CD14-positive monocyte (primary cell): ENCODE measurements around the gene SMYD3. TPM values are rescaled to one million over a fixed set of nuclear protein-coding genes. Genes with fewer than 3 reads are reported as not detected.
"Not testable (repeated sequence)": the region's sequence is repeated elsewhere in the genome, so short reads cannot be mapped to it uniquely, and the experiment has no call there.

Experiments used
- DNase-seq, 3 donors: peaks; one replicate each; pipeline ENCODE4 v3.0.0-alpha.2; 2011 to 2022
- H2AFZ ChIP-seq: 2 replicates; pipeline ENCODE4 v1.6.0; 2012; ENCODE audit warnings: mild to moderate bottlenecking, low read depth, low read length, inconsistent platforms; ENCODE audit not compliant: insufficient read depth, poor library complexity, severe bottlenecking
- H3K27ac ChIP-seq, 2 donors: 1 replicate in 1 of 2; 2 replicates in 1 of 2; pipeline ENCODE4 v1.5.1; 2012 to 2013; ENCODE audit warnings: low read length in 2 of 2, control low read depth in 1 of 2, inconsistent platforms in 1 of 2, low read depth in 1 of 2, mild to moderate bottlenecking in 1 of 2
- H3K27me3 ChIP-seq, 2 donors: one replicate each; pipeline versions ENCODE4 v1.6.0 to v1.6.1; 2011 to 2013; ENCODE audit warnings: low read length in 2 of 2; ENCODE audit not compliant: control insufficient read depth in 2 of 2, insufficient read depth in 2 of 2
- H3K36me3 ChIP-seq, 2 donors: replicated peaks in 1 of 2; 1 replicate in 1 of 2; 2 replicates in 1 of 2; pipeline versions ENCODE4 v1.5.1 to v1.6.1; 2012 to 2013; ENCODE audit warnings: low read length in 2 of 2, control low read depth in 1 of 2, inconsistent platforms in 1 of 2, mild to moderate bottlenecking in 1 of 2; ENCODE audit not compliant: insufficient read depth in 2 of 2, control insufficient read depth in 1 of 2
- H3K4me1 ChIP-seq, 2 donors: 1 replicate in 1 of 2; 2 replicates in 1 of 2; pipeline versions ENCODE4 v1.5.1 to v1.6.1; 2012 to 2013; ENCODE audit warnings: low read length in 2 of 2, control low read depth in 1 of 2, inconsistent platforms in 1 of 2, mild to moderate bottlenecking in 1 of 2, moderate library complexity in 1 of 2; ENCODE audit not compliant: insufficient read depth in 2 of 2, control insufficient read depth in 1 of 2
- H3K4me2 ChIP-seq: replicated peaks from 2 replicates; pipeline ENCODE3; 2012; ENCODE audit warnings: low read length, moderate library complexity, mild to moderate bottlenecking; ENCODE audit not compliant: poor library complexity, severe bottlenecking; ENCODE audit errors: extremely low read depth
- H3K4me3 ChIP-seq, 3 experiments: fragments of 200-600 bp in 1 of 3; sonication (generic) in 1 of 3; replicated peaks in 1 of 3; 1 replicate in 2 of 3; 2 replicates in 1 of 3; pipeline ENCODE4 v1.5.1; 2011 to 2013; ENCODE audit warnings: low read length in 3 of 3, mild to moderate bottlenecking in 3 of 3, control low read depth in 2 of 3, low read depth in 2 of 3, inconsistent platforms in 1 of 3, moderate library complexity in 1 of 3
- H3K79me2 ChIP-seq: 2 replicates; pipeline ENCODE4 v1.6.0; 2012; ENCODE audit warnings: mild to moderate bottlenecking, control low read depth, inconsistent platforms, low read length, moderate library complexity; ENCODE audit not compliant: insufficient read depth
- H3K9ac ChIP-seq: 2 replicates; pipeline ENCODE4 v1.6.0; 2017; ENCODE audit warnings: low read length, mild to moderate bottlenecking; ENCODE audit not compliant: insufficient read depth, poor library complexity, severe bottlenecking
- H3K9me3 ChIP-seq, 2 donors: replicated peaks in 1 of 2; 1 replicate in 1 of 2; 2 replicates in 1 of 2; pipeline versions ENCODE4 v1.5.1 to v1.6.1; 2012 to 2013; ENCODE audit warnings: low read length in 2 of 2, control low read depth in 1 of 2; ENCODE audit not compliant: control insufficient read depth in 1 of 2, insufficient read depth in 1 of 2
- H4K20me1 ChIP-seq: 2 replicates; pipeline ENCODE4 v1.6.0; 2012; ENCODE audit warnings: mild to moderate bottlenecking, low read length, control low read depth, moderate library complexity; ENCODE audit not compliant: insufficient read depth
- H3K27ac Mint-ChIP-seq, 7 donors: one replicate each; pipeline ENCODE4 v1.8.0; 2020; ENCODE audit warnings: mild to moderate bottlenecking in 7 of 7, mixed read lengths in 7 of 7, moderate library complexity in 6 of 7, inconsistent platforms in 2 of 7
- H3K27me3 Mint-ChIP-seq, 3 donors: one replicate each; pipeline ENCODE4 v1.8.0; 2021 to 2022; ENCODE audit warnings: low read depth in 3 of 3, mild to moderate bottlenecking in 3 of 3, mixed read lengths in 3 of 3, moderate library complexity in 3 of 3, inconsistent platforms in 1 of 3
- H3K36me3 Mint-ChIP-seq, 2 donors: one replicate each; pipeline ENCODE4 v1.8.0; 2020; ENCODE audit warnings: mixed read lengths in 2 of 2, inconsistent platforms in 1 of 2, mild to moderate bottlenecking in 1 of 2
- H3K4me1 Mint-ChIP-seq: one replicate; pipeline ENCODE4 v1.8.0; 2020; ENCODE audit warnings: mild to moderate bottlenecking, mixed read lengths
- H3K4me3 Mint-ChIP-seq, 2 donors: one replicate each; pipeline ENCODE4 v1.8.0; 2020; ENCODE audit warnings: mild to moderate bottlenecking in 2 of 2, mixed read lengths in 2 of 2, moderate library complexity in 1 of 2
- H3K9me3 Mint-ChIP-seq, 7 donors: one replicate each; pipeline ENCODE4 v1.8.0; 2020 to 2022; ENCODE audit warnings: mixed read lengths in 7 of 7, mild to moderate bottlenecking in 6 of 7, moderate library complexity in 6 of 7, inconsistent platforms in 2 of 7
- WGBS: methylation state at CpG from one replicate; pipeline ENCODE4 v1.1.5; 2013; ENCODE audit warnings: missing lambda C conversion rate; ENCODE audit not compliant: insufficient coverage; 5-methylcytosine and 5-hydroxymethylcytosine counted together
- intact Hi-C, 2 donors: fragments of 100-400 bp; cut with micrococcal nuclease; formaldehyde crosslinking; loops; one replicate each; pipeline versions ENCODE4 v1.15.0 to v1.15.1; 2023
- polyA plus RNA-seq, 3 donors: library from polyadenylated mRNA; depleted of rRNA in 1 of 3; unstranded in 2 of 3; stranded (reverse) in 1 of 3; fragments of 300-500 nt in 2 of 3; fragments of >200 nt in 1 of 3; fragmentation: Illumina TruSeq in 2 of 3; gene quantifications; 1 replicate in 2 of 3; 2 replicates in 1 of 3; pipeline ENCODE4 v1.2.3, GENCODE V29; 2012 to 2021
- TF ChIP-seq, protein P1 (sequence below): fragments of 200-600 bp; IDR thresholded peaks from one replicate; pipeline ENCODE4 v1.8.0; 2022; ENCODE audit warnings: antibody characterized with exemption, mild to moderate bottlenecking

Gene SMYD3
- polyA plus RNA-seq, 3 donors: 2.7 to 8.4 (median 4.0) TPM

GRCh38 chr1:245730801-245731200 lies 776.3 kb downstream of the SMYD3 start:
- no peak overlapping the region for H3K27ac Mint-ChIP-seq
- H3K9me3 ChIP-seq: no peaks in the 10 kb centered on the region
- no peak overlapping the region for H3K4me2 ChIP-seq
- no peaks in the 10 kb centered on the region for H3K36me3 ChIP-seq
- no peaks in the 10 kb centered on the region for H3K27me3 ChIP-seq
- H2AFZ ChIP-seq: no peak overlapping the region
- no peaks in the 10 kb centered on the region for H3K36me3 Mint-ChIP-seq
- no peaks in the 10 kb centered on the region for H3K79me2 ChIP-seq
- intact Hi-C loops: no loop called here
- DNase-seq: no peak
- no peak overlapping the region for H3K4me3 Mint-ChIP-seq
- H3K9ac ChIP-seq: no peak overlapping the region
- H4K20me1 ChIP-seq: no peaks in the 10 kb centered on the region
- H3K9me3 Mint-ChIP-seq: peaks cover 11 to 39% (median 22%) of the 10 kb centered on the region in 7 donors
- TF ChIP-seq, protein P1, sequence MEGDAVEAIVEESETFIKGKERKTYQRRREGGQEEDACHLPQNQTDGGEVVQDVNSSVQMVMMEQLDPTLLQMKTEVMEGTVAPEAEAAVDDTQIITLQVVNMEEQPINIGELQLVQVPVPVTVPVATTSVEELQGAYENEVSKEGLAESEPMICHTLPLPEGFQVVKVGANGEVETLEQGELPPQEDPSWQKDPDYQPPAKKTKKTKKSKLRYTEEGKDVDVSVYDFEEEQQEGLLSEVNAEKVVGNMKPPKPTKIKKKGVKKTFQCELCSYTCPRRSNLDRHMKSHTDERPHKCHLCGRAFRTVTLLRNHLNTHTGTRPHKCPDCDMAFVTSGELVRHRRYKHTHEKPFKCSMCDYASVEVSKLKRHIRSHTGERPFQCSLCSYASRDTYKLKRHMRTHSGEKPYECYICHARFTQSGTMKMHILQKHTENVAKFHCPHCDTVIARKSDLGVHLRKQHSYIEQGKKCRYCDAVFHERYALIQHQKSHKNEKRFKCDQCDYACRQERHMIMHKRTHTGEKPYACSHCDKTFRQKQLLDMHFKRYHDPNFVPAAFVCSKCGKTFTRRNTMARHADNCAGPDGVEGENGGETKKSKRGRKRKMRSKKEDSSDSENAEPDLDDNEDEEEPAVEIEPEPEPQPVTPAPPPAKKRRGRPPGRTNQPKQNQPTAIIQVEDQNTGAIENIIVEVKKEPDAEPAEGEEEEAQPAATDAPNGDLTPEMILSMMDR: no peak
- no peaks in the 10 kb centered on the region for H3K4me1 Mint-ChIP-seq
- peaks cover 2 to 4% (median 3%) of the 10 kb centered on the region in 3 donors for H3K27me3 Mint-ChIP-seq
- no peak overlapping the region for H3K4me3 ChIP-seq
- no peak overlapping the region for H3K27ac ChIP-seq
- 100% methylated on average over 2 of the region's 2 CpGs for WGBS
- no peaks in the 10 kb centered on the region for H3K4me1 ChIP-seq

DNA sequence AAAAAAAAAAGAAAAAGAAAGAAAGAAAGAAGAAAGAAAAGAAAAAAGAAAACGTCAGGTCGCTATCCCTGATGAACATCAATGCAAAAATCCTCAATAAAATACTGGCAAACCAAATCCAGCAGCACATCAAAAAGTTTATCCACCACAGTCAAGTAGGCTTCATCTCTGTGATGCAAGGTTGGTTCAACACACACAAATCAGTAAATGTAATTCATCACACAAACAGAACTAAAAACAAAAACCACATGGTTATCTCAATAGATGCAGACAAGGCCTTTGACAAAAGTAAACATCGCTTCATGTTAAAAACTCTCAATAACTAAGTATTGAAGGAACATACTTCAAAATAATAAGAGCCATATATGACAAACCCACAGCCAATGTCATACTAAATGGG lies 779.0 kb downstream of the SMYD3 start:
- H4K20me1 ChIP-seq, H2AFZ ChIP-seq, H3K4me3 Mint-ChIP-seq, H3K27ac Mint-ChIP-seq, H3K4me2 ChIP-seq, DNase-seq, intact Hi-C loops, H3K4me1 Mint-ChIP-seq, H3K27ac ChIP-seq, H3K4me3 ChIP-seq, H3K36me3 Mint-ChIP-seq, H3K27me3 Mint-ChIP-seq, H3K4me1 ChIP-seq, H3K27me3 ChIP-seq, H3K9ac ChIP-seq, H3K79me2 ChIP-seq, H3K36me3 ChIP-seq: not testable (repeated sequence)
- H3K9me3 Mint-ChIP-seq: peaks cover 19 to 44% (median 35%) of the 10 kb centered on the region in 7 donors
- no CpG with 5 or more reads among the region's 3 CpGs for WGBS
- peaks cover 0 to 11% of the 10 kb centered on the region in 2 donors for H3K9me3 ChIP-seq
